OCI-LY1 (cell line): ENCODE results near the gene RGS14.
"Not testable (repeated sequence)": the region's sequence is repeated elsewhere in the genome, so short reads cannot be mapped to it uniquely, and the experiment has no call there.

Experiments
- EZH2 ChIP-seq: fragments of 200-600 bp; sonication (generic), shearing (Covaris generic); IDR thresholded peaks from 2 replicates; pipeline ENCODE4 v1.8.0; 2017; ENCODE audit warnings: borderline replicate concordance, mixed run types, mild to moderate bottlenecking, antibody characterized with exemption, low read length, moderate library complexity, mixed read lengths
- TF ChIP-seq, protein P1 (sequence below): fragments of 200-600 bp; sonication (generic), shearing (Covaris generic); IDR thresholded peaks from 2 replicates; pipeline ENCODE4 v1.5.1; 2017; ENCODE audit warnings: mild to moderate bottlenecking, antibody characterized with exemption, low read length, moderate library complexity, mixed read lengths

DNA sequence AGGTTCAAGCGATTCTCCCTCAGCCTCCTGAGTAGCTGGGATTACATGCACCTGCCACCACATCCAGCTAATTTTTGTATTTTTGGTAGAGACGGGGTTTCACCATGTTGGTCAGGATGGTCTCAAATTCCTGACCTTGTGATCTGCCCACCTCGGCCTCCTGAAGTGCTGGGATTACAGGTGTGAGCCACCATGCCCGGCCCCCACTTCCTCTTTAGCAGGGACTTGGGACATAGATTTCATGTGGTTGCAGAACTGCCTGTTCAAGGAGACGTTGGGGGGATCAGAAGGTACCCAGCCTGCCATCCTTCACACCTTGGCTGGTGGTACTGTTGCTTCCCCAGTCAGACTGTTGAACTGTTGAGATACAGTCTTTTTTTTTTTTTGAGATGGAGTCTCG, 59.4 kb downstream of the RGS14 start:
- TF ChIP-seq, protein P1, sequence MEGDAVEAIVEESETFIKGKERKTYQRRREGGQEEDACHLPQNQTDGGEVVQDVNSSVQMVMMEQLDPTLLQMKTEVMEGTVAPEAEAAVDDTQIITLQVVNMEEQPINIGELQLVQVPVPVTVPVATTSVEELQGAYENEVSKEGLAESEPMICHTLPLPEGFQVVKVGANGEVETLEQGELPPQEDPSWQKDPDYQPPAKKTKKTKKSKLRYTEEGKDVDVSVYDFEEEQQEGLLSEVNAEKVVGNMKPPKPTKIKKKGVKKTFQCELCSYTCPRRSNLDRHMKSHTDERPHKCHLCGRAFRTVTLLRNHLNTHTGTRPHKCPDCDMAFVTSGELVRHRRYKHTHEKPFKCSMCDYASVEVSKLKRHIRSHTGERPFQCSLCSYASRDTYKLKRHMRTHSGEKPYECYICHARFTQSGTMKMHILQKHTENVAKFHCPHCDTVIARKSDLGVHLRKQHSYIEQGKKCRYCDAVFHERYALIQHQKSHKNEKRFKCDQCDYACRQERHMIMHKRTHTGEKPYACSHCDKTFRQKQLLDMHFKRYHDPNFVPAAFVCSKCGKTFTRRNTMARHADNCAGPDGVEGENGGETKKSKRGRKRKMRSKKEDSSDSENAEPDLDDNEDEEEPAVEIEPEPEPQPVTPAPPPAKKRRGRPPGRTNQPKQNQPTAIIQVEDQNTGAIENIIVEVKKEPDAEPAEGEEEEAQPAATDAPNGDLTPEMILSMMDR, result not testable (repeated sequence)
- TF ChIP-seq EZH2, result not testable (repeated sequence)
